ENCODE results near the gene PRKAG1.

- TF ChIP-seq POLR2AphosphoS5 (IDR thresholded peaks at IDR 0.05), result no peak
- no peak for TF ChIP-seq POLR2A (IDR thresholded peaks at IDR 0.05)
These were observed 57.2 kb downstream of the PRKAG1 start for GRCh38 chr12:48961331-48961730.
